ENCODE measurements around the gene FAM89B.

GRCh38 chr11:65545853-65546216 is 26.5 kb upstream of the FAM89B start:
- TF ChIP-seq CTCF (conservative IDR thresholded peaks at IDR 0.05 in 1 of 2, IDR thresholded peaks at IDR 0.05 in 1 of 2; ENCODE audit: extremely low read depth in 1 of 2, insufficient read depth in 1 of 2, low read depth in 1 of 2, low read length in 2 of 2): no peak
- no peak for TF ChIP-seq EZH2 (IDR thresholded peaks at IDR 0.05; ENCODE audit: borderline replicate concordance, low read length)

Measured in mammary epithelial cell (primary cell).